Parathyroid adenoma (tissue), 2 donors: ENCODE measurements around the gene SSPN.

Source experiments
- H2AFZ ChIP-seq: fragments of 300-600 bp; sonication (generic); one replicate; pipeline ENCODE4 v1.7.0; 2017; ENCODE audit warnings: antibody characterized with exemption, mild to moderate bottlenecking
- H3K27ac ChIP-seq: fragments of 300-600 bp; sonication (generic); one replicate; pipeline ENCODE4 v1.7.0; 2017
- H3K27me3 ChIP-seq: fragments of 300-600 bp; sonication (generic); one replicate; pipeline ENCODE4 v1.7.0; 2017; ENCODE audit warnings: low read length; ENCODE audit not compliant: control insufficient read depth, insufficient read depth
- H3K36me3 ChIP-seq: fragments of 300-600 bp; sonication (generic); one replicate; pipeline ENCODE4 v1.7.0; 2017; ENCODE audit warnings: low read length; ENCODE audit not compliant: control insufficient read depth, insufficient read depth
- H3K4me1 ChIP-seq: fragments of 300-600 bp; sonication (generic); one replicate; pipeline ENCODE4 v1.7.0; 2017; ENCODE audit warnings: control low read depth
- H3K4me2 ChIP-seq: fragments of 300-600 bp; sonication (generic); one replicate; pipeline ENCODE4 v1.7.0; 2017; ENCODE audit warnings: low read length
- H3K4me3 ChIP-seq: fragments of 300-600 bp; sonication (generic); one replicate; pipeline ENCODE4 v1.7.0; 2017; ENCODE audit warnings: low read depth, low read length
- H3K79me2 ChIP-seq: fragments of 300-600 bp; sonication (generic); one replicate; pipeline ENCODE4 v1.7.0; 2017; ENCODE audit warnings: control low read depth
- H3K9ac ChIP-seq: fragments of 300-600 bp; sonication (generic); one replicate; pipeline ENCODE4 v1.7.0; 2017; ENCODE audit warnings: mild to moderate bottlenecking
- H3K9me3 ChIP-seq: fragments of 300-600 bp; sonication (generic); one replicate; pipeline ENCODE4 v1.7.0; 2017; ENCODE audit warnings: low read length; ENCODE audit not compliant: control insufficient read depth
- TF ChIP-seq, protein P1 (sequence below): fragments of 300-600 bp; sonication (generic); IDR thresholded peaks from one replicate; pipeline ENCODE4 v1.7.0; 2017; ENCODE audit warnings: antibody characterized with exemption, mild to moderate bottlenecking
- donor health status: primary hyperparathyroidism.

Gene SSPN

GRCh38 chr12:26195250-26195640 is at the start of gene SSPN:
Gene SSPN (plus strand): TSS chr12:26195573. CDS start chr12:26195673, 100 bp downstream.
- Histone ChIP-seq H3K9me3 (no peaks in the 10 kb centered on the region), H3K4me3 (peak within 1 kb of the TSS; percentile 51), H3K27me3 (no peaks in the 10 kb centered on the region), H3K4me1 (no peaks in the 10 kb centered on the region), H3K4me2 (peak within 1 kb of the TSS; percentile 81), H3K79me2 (no peaks in the 10 kb centered on the region), H3K36me3 (no peaks in the 10 kb centered on the region), H3K27ac (no peak within 1 kb of the TSS), H2AFZ (peak within 1 kb of the TSS; percentile 57), H3K9ac (no peak within 1 kb of the TSS)
- TF ChIP-seq, protein P1, sequence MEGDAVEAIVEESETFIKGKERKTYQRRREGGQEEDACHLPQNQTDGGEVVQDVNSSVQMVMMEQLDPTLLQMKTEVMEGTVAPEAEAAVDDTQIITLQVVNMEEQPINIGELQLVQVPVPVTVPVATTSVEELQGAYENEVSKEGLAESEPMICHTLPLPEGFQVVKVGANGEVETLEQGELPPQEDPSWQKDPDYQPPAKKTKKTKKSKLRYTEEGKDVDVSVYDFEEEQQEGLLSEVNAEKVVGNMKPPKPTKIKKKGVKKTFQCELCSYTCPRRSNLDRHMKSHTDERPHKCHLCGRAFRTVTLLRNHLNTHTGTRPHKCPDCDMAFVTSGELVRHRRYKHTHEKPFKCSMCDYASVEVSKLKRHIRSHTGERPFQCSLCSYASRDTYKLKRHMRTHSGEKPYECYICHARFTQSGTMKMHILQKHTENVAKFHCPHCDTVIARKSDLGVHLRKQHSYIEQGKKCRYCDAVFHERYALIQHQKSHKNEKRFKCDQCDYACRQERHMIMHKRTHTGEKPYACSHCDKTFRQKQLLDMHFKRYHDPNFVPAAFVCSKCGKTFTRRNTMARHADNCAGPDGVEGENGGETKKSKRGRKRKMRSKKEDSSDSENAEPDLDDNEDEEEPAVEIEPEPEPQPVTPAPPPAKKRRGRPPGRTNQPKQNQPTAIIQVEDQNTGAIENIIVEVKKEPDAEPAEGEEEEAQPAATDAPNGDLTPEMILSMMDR: no peak

GRCh38 chr12:26148291-26148690 is 47.1 kb upstream of the SSPN start:
- Histone ChIP-seq H3K4me2 (no peak overlapping the region), H3K9me3 (no peaks in the 10 kb centered on the region), H3K27ac (no peak overlapping the region), H3K79me2 (no peaks in the 10 kb centered on the region), H3K4me1 (no peaks in the 10 kb centered on the region), H3K36me3 (no peaks in the 10 kb centered on the region), H2AFZ (no peak overlapping the region), H3K9ac (no peak overlapping the region), H3K4me3 (no peak overlapping the region), H3K27me3 (no peaks in the 10 kb centered on the region)
- TF ChIP-seq, protein P1: no peak

- no peak overlapping the region for H3K4me2 ChIP-seq
- H3K9me3 ChIP-seq: no peaks in the 10 kb centered on the region
- no peak overlapping the region for H2AFZ ChIP-seq
- no peaks in the 10 kb centered on the region for H3K79me2 ChIP-seq
- no peaks in the 10 kb centered on the region for H3K4me1 ChIP-seq
- H3K27ac ChIP-seq: no peak overlapping the region
- TF ChIP-seq, protein P1: no peak
- no peaks in the 10 kb centered on the region for H3K27me3 ChIP-seq
- H3K4me3 ChIP-seq: no peak overlapping the region
- no peaks in the 10 kb centered on the region for H3K36me3 ChIP-seq
- H3K9ac ChIP-seq: no peak overlapping the region
These were observed 45.3 kb upstream of the SSPN start for GRCh38 chr12:26149968-26150500.

DNA sequence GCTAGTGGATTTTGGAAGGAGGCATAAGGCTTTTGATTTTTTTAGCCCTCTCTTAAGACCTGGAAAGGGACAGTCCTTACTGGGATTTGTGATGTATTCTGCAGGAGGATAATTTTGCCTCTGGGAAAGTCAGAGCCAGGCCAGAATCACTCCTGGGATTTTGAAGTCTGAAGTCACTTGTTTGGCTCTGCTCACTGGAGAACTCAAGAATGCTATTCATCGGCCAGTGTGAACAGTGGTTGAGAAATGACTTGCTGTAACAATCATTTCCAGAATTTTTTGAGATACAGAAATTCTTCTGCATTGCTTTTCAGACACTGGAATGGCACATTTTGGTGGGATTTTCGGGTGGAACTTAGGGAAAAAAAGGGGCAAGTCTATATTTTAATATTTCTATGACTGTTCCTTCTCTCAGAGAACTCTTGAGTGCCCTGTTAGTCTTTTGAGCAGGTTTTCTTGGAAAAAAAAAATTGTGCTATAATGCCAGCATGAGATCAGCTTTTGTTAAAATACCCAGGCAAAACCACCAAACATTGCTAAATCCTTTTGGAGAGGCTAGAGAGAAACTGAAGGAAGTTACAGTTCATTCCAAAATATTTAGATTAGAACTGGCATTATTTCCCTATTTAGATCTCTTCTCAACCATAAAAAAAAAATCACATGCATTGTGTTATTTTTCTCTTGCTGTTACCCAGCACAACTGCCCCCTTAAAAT is 44.5 kb upstream of the SSPN start:
- no peak overlapping the region for H3K4me2 ChIP-seq
- no peaks in the 10 kb centered on the region for H3K27me3 ChIP-seq
- H3K36me3 ChIP-seq: no peaks in the 10 kb centered on the region
- H3K27ac ChIP-seq: no peak overlapping the region
- TF ChIP-seq, protein P1: no peak
- no peak overlapping the region for H2AFZ ChIP-seq
- H3K79me2 ChIP-seq: no peaks in the 10 kb centered on the region
- no peak overlapping the region for H3K4me3 ChIP-seq
- H3K9ac ChIP-seq: no peak overlapping the region
- no peaks in the 10 kb centered on the region for H3K9me3 ChIP-seq
- no peaks in the 10 kb centered on the region for H3K4me1 ChIP-seq
